Left ventricle myocardium inferior (tissue), 1 donor: ENCODE data around the gene BHLHE23. TPM values are rescaled to one million over a fixed set of nuclear protein-coding genes. Genes with fewer than 3 reads are reported as not detected.

ENCODE experiments used
- DNase-seq: peaks from one replicate; pipeline ENCODE4 v3.0.0-alpha.2; 2020
- H3K27ac ChIP-seq: fragments of 200-600 bp; replicated peaks from 2 replicates; pipeline ENCODE4 v1.8.0; 2021
- H3K27me3 ChIP-seq: fragments of 200-600 bp; 2 replicates; pipeline ENCODE4 v1.8.0; 2021; ENCODE audit warnings: low read depth
- H3K36me3 ChIP-seq: fragments of 200-600 bp; 2 replicates; pipeline ENCODE4 v1.8.0; 2021
- H3K4me1 ChIP-seq: fragments of 200-600 bp; 2 replicates; pipeline ENCODE4 v1.8.0; 2021
- H3K4me3 ChIP-seq: fragments of 200-600 bp; 2 replicates; pipeline ENCODE4 v1.8.0; 2021; ENCODE audit warnings: mild to moderate bottlenecking, moderate library complexity
- H3K9me3 ChIP-seq: fragments of 200-600 bp; replicated peaks from 2 replicates; pipeline ENCODE4 v1.8.0; 2021
- CTCF ChIP-seq: fragments of 200-600 bp; IDR thresholded peaks from 2 replicates; pipeline ENCODE4 v1.8.0; 2021; ENCODE audit warnings: antibody characterized with exemption, mild to moderate bottlenecking, borderline replicate concordance
- intact Hi-C: fragments of 100-400 bp; cut with micrococcal nuclease; formaldehyde crosslinking; loops from one replicate; pipeline ENCODE4 v1.11.0; 2022
- total RNA-seq: library from RNA; stranded (reverse); fragmentation: NEBNext Ultra II Directional; extraction: Animal tissue kit (Norgen Biotek cat#: 25700); gene quantifications from one replicate; pipeline ENCODE4 v1.2.1, GENCODE V29; 2021
- donor health status: DM: no; HTN: yes; CAD: no; lungs with severe emphysema.

BHLHE23 gene
- total RNA-seq, 1 donor from 2014 or later, result not detected

- Histone ChIP-seq H3K36me3 (no peaks in the 10 kb centered on the region), H3K4me1 (no peaks in the 10 kb centered on the region), H3K9me3 (no peaks in the 10 kb centered on the region), H3K27me3 (peaks cover 89% of the 10 kb centered on the region), H3K27ac (no peak overlapping the region), H3K4me3 (no peak overlapping the region)
- DNase-seq, result no peak
- intact Hi-C loops, result no loop called here
- TF ChIP-seq CTCF, result no peak
Observed at GRCh38 chr20:63049191-63049518, 42.4 kb upstream of the BHLHE23 start.

GRCh38 chr20:63048516-63049190 lies 41.9 kb upstream of the BHLHE23 start:
- Histone ChIP-seq H3K4me1 (no peaks in the 10 kb centered on the region), H3K27me3 (peaks cover 89% of the 10 kb centered on the region)

GRCh38 chr20:63047946-63048345 lies 41.2 kb upstream of the BHLHE23 start:
- Histone ChIP-seq H3K4me1 (no peaks in the 10 kb centered on the region), H3K27ac (no peak overlapping the region), H3K36me3 (no peaks in the 10 kb centered on the region), H3K4me3 (no peak overlapping the region), H3K9me3 (no peaks in the 10 kb centered on the region), H3K27me3 (peaks cover 89% of the 10 kb centered on the region)
- no peak for TF ChIP-seq CTCF
- intact Hi-C loops, result no loop called here
- no peak for DNase-seq

More at GRCh38 chr20:63048516-63049190, 41.9 kb upstream of the BHLHE23 start:
- Histone ChIP-seq H3K27ac (no peak overlapping the region), H3K4me3 (no peak overlapping the region), H3K36me3 (no peaks in the 10 kb centered on the region), H3K9me3 (no peaks in the 10 kb centered on the region)
- intact Hi-C loops, result no loop called here
- DNase-seq, result no peak
- TF ChIP-seq CTCF, result no peak

GRCh38 chr20:63047267-63047666 lies 40.5 kb upstream of the BHLHE23 start:
- no peak for TF ChIP-seq CTCF
- intact Hi-C loops, result no loop called here
- Histone ChIP-seq H3K36me3 (no peaks in the 10 kb centered on the region), H3K9me3 (no peaks in the 10 kb centered on the region), H3K27me3 (peaks cover 89% of the 10 kb centered on the region), H3K4me3 (no peak overlapping the region), H3K27ac (no peak overlapping the region), H3K4me1 (no peaks in the 10 kb centered on the region)
- no peak for DNase-seq

- intact Hi-C loops, result no loop called here
- no peak for DNase-seq
- Histone ChIP-seq H3K27me3 (peaks cover 89% of the 10 kb centered on the region), H3K4me3 (no peak overlapping the region), H3K4me1 (no peaks in the 10 kb centered on the region), H3K9me3 (no peaks in the 10 kb centered on the region), H3K36me3 (no peaks in the 10 kb centered on the region), H3K27ac (no peak overlapping the region)
- no peak for TF ChIP-seq CTCF
Observed at GRCh38 chr20:63046841-63047240, 40.1 kb upstream of the BHLHE23 start.
